Activated CD8-positive, alpha-beta memory T cell treated with anti-CD3 and anti-CD28 coated beads, Interleukin-2, amount 50 U/mL, for 1 hour (primary cell): ENCODE data around the gene MKRN2OS.
"Not testable (repeated sequence)": the region's sequence is repeated elsewhere in the genome, so short reads cannot be mapped to it uniquely, and the experiment has no call there.

Experiments
- DNase-seq: peaks from one replicate; pipeline ENCODE4 v3.0.0-alpha.2; 2020; ENCODE audit errors: extremely low read depth

MKRN2OS gene

DNA sequence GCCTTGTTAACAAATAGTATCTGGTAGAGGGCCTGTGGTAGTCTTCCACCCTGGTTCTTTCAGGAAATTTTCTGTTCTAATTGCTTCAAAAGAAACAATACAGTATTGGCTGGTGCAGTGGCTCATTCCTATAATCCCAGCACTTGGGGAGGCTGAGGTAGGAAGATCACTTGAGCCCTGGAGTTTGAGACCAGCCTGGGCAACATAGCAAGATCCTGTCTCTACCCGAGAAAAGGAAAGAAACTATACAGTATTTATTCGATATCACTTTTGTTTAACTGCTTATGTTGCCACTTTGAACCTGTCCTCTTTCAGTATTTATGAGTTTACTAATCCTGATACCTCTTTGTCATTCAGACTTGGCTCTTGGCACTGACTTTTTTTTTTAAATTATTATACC, 16.1 kb upstream of the MKRN2OS start:
- no peak for DNase-seq

DNA sequence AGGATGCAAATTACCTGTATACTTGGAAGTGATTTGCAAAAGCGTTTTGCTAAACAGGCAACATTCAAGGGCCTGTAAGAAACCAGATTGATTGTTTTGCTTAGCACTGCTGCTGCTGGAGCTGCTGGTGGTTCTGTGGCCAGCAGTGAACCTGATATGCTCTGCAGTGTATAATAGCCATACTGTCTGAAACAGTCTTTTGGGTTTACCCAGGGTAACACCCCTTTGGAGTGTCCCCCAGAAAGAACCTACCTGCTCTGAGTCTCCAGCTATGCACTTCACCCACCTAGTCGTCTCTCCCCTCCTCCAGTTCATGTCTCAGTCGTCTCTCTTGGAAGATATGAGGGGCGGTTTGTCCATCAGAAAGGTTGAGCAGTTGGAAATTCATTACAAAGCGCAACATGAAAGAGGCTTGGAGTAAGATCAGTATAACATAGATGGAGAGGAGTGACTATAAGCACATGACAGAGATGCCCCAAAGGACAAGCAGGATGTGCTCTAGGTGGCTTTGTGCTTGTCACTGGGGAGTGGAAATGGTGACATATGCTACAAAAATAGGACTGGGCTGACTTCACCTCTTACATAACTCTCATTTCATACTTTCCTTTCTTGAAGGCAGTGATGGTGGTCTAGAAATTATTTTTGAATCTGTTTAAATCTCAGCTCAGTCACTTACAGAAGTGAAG, 15.3 kb upstream of the MKRN2OS start:
- DNase-seq, result no peak

DNA sequence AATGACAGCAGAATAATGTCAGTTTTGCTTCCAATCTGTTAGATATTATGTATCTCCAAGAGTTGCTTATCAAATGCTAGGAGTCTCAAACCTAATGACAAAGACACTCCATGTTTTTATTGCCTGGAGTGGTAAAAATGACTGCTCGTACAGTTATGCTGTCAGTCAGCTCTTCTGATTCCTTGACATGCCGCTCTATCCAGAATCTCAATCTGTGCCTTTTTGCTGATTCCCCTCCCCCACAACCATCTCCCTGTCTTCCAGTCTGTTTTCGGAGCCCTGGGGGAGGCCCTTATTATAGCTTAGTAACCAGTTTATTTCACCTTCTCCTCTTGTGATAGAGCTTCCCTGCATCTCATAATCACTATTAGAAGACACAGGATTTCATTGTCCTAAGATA, 14.2 kb upstream of the MKRN2OS start:
- no peak for DNase-seq

DNA sequence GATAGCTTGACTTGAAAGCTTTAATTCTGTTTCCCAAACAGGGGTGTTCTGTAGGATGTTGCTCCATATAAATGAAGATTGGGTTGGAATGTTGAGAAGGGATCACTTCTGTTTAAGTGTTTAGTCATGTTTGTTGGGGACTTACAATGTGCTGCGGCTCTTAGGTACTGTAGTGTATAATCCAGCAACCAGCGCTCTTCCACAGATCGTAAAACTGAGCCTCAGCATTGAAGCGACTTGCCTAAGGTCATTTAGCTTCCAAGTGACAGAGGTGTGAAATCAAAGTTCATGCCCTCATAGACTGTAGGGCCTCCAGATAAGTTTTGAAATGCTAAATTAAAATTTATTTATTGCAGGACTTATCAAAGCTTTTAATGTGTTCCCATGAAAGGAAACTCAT, 13.4 kb upstream of the MKRN2OS start:
- no peak for DNase-seq

DNA sequence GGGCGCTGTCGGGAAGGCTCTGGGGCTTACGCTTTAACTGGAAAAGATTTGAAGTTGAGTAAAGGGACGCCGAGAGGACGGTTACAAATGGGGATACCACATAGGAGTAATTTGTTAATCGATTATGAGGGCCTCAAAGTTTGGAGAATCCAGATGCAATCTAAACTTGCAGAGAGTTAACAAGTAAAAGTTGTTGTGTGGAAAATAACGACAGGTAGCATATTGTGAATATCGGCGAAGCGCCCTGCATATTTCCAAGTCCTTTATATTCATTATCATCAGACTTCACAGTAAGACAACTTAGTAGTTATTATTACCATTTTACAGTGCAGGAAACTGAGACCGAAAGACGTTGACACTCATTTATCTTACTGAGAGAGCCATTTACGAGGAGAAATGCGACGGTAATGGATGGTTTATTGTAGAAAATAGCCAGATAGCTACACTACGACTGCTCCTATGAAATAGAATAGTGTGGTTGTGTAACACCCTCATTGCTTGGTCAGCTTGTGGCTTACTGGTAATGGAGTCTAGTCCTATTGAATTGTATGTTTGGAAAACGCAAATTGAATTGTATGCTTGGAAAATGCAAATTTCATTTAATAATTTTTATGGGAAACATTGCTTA, 12.3 kb upstream of the MKRN2OS start:
- no peak for DNase-seq

DNA sequence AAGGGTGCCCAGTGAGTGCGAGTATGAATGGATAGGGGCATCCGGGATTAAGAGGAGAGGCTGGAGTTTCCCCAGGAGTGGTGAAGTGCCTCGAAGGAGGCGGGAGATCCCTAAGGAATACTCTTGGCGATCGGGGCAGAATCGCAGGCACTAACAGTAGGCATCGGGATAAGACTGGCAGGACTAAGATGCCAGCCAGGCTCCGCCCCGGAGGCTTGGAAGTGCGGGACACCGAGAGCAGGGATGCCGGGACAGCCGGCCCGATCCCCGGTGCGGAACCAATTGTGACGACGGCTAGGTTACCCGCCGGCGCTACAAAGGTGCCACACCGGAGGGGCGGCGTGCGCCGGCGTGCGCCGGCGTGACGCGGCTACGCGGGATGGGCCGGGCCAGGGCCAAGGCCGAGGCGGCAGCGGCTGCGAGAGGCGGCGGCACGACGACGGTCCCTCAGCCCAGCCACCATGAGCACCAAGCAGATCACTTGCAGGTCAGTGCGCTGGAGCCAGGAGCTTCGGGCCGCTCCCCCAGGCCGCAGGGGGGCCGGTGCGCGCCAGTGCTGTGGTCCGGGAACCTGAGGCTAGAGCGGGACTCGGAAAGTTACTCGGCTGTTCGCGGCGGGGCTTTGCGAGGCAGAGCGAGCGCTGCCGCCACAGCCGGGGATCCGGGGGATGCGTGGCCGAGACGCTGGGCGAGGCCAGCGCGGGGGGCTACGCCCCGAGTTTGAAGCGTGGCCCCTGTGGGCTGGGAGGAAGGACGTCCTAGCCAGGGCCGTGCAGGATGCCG, 11.6 kb upstream of the MKRN2OS start, which contains the start of gene MKRN2:
MKRN2 (plus strand) TSS at position 398 of the 783 bp plus-strand sequence; CDS start at position 462, 64 bp downstream.
- DNase-seq, result peak; percentile 29

DNA sequence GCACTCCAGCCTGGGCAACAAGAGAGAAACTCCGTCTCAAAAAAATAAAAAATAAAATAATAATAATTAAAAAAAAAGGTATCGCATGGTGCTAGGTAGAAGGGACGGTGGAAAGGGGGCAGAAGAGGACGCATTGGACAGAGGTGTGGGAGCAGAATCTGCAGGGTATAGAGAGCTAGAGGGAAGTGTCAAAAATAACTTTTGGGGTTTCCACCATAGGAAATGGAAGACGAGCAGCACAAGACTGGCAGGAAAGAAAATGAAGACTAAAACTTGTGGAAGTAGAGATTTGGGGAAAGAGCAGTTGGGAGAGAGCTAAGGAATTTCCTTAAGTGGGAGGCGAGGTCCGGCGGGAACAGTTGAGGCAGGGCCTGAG, 11.0 kb upstream of the MKRN2OS start:
- no peak for DNase-seq

DNA sequence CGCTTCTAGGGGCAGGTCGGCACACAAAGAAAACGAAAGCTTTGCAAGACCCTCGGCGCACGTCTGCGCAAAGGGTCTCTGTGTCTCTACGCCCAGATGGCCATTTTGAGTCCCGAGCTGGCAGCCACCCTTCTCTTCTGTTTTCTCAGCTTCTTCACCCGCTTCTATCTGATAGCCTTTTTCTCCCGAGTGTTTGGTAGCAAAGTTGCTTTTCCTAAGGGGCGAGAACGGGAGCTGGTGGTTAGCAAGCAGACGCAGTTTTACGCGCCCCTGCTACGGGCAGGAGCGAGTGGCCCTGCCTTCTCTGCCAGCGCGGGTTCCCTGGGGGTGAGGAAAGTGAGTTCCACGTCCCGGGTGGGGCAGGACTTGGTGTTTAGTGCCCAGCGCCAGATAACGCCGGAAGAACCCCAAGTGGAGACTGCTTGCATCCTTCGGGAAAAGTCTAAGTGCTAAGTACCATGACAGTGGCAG, 8.7 kb upstream of the MKRN2OS start:
- no peak for DNase-seq

DNA sequence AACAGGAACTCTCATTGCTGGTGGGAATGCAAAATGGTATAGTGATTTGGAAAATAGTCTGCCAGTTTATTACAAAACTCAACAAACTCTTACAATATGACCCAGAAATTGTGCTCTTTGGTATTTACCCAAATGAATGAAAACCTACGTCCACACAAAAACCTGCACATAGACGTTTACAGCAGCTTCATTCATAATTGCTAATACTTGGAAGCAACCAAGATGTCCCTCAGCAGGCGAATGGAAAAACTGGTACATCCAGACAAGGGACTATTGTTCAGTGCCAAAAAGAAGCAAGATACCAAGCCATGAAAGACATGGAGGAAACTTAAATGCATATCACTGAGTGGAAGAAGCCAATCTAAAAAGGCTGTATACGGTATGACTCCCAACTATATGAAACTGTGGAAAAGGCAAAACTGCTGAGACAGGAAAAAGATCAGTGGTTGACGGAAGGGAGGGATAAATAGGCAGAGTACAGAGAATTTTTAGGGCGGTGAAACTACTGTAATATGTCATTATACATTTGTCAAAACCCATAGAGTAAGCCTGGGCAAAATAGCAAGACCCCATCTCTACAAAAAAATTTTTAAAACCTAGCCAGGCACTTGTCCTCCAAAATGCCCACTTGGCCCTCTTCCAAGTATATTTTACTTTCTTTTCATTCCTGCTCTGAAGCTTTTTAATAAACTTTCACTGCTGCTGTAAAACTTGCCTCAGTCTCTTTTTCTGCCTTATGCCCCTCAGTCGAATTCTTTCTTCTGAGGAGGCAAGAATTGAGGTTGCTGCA, 4.9 kb upstream of the MKRN2OS start:
- DNase-seq, result no peak

DNA sequence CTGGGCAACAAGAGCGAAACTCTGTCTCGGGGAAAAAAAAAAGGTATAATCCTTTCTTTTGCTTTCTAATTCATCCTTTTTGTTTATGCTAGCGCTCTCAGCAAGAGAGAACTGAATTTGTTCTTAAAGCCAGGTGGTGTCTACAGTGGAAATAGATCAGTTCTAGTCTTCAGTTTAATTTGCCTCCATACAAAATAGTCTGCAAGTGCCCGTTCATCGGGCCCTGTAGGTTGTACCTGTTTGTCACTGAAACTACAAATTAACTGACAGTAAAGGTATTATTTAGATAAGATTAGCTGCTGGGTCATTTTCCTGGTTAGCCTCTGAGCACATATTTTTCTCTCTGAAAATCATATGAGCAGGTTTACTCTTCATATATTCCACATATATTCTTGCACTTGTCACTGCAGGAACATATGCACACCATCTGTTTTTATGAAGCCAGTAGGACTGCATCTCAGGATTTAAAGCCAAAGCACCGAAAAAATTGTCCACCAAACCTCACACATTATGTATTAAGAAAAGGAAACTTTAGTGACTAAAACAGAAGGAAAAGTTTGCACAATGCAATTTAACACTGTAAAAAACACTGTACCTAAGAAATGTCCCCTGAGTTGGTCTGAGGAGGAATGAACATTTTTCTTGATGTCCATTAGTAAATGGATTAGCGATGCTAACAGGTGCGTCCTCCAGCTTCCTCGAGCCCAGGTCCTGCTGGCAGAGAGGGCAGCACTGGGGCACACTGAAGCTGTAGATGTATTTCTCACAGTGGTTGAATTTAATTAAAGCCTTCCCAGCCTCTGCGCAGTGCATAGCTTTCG, 437 bp downstream of the MKRN2OS start:
- DNase-seq, result no peak

DNA sequence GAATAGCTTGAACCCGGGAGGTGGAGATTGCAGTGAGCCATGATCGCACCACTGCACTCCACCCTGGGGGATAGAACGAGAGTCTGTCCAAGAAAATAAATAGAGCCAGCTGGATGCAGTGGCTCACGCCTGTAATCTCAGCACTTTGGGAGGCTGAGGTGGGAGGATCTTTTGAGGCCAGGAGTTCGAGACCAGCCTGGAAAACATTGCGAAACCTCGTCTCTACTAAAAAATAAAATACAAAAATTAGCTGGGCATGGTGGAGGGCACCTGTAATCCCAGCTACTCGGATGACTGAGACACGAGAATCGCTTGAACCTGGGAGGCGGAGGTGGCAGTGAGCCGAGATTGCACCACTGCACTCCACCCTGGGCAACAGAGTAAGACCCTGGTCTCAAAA, 1.8 kb downstream of the MKRN2OS start:
- DNase-seq, result not testable (repeated sequence)

DNA sequence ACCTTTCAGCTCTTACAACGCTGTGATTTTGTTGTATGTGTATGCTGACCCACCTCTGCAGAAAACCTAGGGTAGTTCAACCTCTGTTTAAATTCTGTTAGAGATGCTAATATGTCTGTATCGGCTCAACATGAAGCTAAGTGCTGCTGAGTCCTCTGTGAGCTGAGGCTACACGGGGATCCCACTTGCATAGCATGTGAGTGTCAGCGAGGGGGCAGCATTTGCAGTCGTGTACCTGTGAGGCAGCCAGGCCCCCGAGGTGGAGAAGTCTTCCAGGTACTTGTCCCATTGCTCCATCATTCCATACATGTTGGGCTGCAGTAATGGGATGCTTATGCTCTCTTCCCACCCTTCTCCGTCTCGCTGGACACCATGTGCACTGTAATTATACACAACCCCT, 3.7 kb downstream of the MKRN2OS start:
- no peak for DNase-seq

DNA sequence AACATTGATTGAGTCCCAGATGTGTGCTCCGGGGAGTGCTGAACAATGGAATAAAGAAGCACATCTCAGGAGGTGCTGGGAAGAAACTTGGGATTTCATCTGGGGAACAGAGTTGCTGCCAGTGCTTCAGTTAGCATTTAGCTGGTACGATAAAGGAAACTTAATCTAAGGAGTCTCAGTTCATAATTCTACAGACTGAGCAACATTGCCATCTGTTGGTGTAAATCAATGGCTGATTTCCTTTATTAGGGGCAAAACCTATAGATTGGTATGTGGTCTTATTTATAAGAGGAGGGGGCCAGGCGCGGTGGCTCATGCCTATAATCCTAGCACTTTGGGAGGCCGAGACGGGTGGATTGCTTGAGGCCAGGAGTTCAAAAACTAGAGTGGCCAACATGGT, 8.9 kb downstream of the MKRN2OS start:
- DNase-seq, result no peak

DNA sequence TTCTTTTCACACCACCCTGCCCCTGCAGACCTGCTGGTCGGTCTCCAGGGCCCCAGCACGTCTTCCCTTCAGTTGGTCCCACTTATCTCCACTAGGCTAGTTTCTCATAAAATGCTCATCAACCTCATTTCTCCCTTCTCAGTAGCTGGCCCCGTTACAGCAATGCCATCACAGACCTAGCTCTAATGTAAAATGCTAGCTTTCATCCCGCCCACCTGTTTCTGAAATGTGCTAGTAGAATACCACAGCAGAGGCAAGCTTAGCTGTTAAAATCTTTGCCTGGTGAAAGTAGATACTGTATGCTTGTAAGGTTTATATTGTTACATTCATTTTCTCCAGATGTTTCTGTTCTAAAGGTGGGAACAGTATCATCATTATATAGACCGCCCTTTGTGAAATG, 13.1 kb downstream of the MKRN2OS start:
- no peak for DNase-seq

DNA sequence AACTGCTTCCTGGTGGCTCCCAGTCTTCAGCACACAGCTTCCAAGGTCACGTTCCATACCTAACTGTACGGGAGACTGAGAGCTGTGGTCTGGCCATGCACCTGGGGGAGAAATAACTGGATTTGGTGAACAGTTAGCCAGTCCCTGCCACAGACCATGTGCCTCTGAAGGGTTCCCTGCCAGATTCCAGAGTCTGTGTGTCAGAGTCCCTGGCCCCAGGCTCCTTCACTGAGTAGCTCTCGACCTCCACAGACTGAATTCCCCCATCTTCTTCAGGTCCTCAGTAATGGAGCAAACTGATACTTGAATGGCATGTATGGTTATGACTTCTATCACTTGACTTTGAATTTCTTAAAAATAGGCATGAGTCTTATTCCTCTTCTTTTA, 17.5 kb downstream of the MKRN2OS start:
- DNase-seq, result no peak

DNA sequence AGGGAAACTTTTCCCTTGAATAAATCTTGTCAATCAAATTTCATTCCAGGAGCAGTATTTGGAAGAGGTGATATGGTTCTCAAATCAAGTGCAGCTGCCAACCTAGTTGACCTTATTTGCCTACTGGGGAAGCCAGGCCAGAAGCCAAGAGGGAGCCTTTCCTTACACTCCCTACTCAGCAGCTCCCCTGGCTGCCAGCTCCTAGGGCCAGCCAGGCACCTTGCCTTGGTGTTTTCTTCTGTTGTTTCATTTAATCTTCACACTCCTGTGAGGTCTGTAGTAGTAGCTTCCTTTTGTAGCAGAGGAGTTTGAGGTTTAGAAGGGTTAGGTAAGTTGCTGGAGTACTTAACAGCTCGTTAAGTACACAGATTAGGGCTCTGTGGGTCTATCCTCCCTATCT, 22.6 kb downstream of the MKRN2OS start:
- no peak for DNase-seq

DNA sequence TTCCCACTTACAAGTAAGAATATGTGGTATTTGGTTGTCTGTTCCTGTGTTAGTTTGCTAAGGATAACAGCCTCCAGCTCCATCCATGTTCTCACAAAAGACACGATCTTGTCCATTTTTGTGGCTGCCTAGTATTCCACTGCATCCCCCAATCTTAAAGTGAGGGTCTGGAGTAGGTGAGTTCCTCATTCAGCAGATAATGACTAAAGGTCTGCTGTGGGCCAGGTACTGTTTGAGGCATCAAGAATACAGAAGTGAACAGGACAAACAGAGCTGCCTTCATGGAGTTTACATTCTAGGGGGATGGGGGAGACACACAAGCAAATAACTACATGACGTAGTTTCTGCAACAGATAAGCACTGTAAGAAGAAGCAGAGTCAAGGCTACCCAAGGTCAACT, 24.3 kb downstream of the MKRN2OS start:
- DNase-seq, result no peak

DNA sequence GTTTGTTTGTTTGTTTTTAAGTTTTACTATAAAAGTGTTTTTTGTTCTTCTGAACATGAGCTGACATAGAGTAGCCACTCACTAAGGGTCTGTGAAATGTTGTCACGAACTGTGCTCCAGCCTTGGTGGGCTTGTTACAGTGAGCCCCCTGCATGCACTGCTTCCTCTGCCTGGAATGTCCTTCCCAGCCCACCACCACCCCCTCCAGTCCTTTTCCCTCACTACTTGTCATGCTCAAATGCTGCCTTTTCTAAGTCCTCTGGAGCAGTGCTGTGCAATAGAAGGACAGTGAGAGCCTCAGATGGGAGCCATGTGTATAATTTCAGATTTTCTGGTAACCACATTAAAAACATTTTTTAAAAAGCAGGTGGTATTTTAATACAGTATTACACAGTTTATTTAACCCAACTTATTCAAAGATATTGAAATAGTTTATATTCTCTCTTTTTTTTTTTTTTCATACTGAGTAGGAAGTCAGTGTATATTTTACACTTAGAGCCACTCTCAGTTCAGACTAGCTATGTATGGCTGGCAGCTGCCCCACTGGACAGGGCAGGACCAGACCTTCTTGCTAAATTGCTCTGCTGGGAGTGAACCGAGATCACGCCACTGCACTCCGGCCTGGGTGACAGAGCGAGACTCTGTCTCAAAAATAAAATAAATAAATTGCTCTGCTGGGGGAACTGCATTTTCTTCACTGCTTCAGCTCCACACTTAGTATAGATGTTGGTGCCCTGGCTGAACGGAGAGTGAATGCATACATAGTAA, 26.9 kb downstream of the MKRN2OS start:
- DNase-seq, result no peak

DNA sequence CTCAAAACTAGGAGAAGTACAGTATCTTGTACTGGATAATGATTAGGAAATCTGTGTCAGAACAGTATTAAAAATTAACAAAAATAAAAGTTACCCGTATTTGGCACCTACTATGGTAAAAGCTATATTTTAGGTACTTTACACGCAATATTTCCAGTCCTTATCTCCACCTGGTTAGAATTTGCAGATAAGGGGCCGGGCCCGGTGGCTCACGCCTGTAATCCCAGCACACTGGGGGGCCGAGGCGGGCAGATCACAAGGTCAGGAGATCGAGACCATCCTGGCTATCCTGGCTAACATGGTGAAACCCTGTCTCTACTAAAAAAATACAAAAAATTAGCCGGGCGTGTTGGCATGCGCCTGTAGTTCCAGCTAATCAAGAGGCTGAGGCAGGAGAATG, 28.4 kb downstream of the MKRN2OS start:
- no peak for DNase-seq

DNA sequence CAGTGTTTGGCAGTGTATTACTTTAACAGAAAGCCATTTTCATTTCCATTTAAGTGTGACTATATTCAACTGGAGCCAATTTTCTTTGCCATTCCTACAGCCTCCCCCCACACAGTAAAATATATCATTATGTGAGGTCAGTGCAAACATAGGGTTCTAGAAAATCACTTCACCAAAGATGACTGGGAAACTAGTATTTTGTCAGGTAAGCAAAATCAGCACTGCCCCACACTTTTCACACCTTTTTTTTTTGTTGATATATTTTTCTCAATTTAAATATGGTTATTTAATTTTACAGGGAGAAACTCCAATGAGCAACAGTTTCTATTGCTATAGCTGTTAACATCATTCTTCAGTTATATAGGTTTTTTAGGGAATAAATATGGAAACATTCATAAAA, 29.7 kb downstream of the MKRN2OS start:
- DNase-seq, result no peak
